Activated CD4-positive, alpha-beta T cell treated with anti-CD3 and anti-CD28 coated beads for 48 hours (primary cell): ENCODE measurements around the gene ARHGAP4.

Source experiments
- DNase-seq: peaks from one replicate; pipeline ENCODE4 v3.0.0-alpha.2; 2020

ARHGAP4 gene

DNA sequence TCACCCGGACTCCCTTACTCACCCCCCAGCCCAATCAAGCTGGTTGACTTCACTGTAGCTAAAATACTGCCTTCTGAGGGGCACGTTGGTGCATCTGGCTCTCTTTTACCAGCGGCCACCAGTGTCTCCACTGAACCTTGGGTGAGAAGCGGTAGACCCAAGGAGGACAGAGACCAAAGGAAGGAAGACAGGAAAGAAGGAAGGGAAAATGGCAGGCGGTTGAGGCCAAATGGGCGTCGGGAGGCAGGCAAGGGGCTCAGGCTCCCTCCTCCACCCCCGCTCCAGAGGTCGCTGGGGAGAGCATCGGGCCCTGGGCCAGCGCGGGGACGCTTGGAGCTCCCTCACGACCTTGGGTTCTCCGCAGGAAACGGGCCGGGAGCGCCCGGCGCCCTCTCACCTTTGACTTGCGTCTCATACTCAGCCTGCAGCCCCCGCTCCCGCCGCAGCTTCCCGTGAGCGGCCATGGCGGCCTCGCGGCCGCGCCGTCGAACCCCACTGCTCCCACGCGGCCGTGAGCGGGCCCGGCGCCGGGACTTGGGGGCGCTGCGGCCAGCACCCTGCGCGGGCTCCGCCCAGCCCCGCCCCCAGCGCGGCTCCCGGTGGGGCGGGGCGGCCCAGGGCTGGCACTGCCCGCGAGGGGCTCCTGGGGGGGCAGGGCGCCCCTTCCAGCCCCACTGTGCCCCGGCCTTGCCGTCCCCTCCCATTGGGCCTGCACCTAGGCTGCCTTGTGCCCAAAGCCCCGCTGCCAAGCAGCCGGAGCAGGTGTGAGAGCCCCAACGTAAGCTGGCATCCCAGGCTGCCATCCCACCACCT lies at the start of gene ARHGAP4:
Gene ARHGAP4 (minus strand): TSS at position 526 of the 813 bp plus-strand sequence. CDS start 62 bp downstream, at position 464.
- DNase-seq: peak; percentile 76

DNA sequence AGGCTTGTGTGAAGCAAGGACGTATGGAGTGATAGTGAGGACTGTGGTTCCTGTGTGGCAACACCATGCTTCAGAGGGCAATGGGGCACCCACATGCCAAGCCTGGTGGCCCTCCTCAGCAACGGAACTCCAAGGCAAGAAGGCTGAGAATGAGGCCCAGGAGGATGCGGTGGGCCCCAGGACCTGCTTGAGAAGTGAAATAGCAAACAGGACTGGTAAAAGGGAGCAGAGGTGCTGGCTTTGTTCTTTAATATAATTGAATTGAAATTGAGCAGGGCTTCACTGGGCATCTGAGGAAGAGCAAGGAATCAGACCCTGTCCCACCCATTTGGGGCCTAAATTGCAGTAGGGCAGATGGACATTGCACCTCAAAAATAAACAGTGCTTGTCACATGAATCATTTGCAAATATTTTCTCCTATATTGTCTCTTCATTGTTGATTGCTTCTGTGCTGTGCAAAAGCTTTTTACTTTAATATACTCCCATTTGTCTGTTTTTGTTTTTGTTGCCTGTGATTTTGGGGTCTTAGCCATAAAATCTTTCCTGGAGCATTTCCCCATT lies 48.7 kb upstream of the ARHGAP4 start:
- DNase-seq: no peak

DNA sequence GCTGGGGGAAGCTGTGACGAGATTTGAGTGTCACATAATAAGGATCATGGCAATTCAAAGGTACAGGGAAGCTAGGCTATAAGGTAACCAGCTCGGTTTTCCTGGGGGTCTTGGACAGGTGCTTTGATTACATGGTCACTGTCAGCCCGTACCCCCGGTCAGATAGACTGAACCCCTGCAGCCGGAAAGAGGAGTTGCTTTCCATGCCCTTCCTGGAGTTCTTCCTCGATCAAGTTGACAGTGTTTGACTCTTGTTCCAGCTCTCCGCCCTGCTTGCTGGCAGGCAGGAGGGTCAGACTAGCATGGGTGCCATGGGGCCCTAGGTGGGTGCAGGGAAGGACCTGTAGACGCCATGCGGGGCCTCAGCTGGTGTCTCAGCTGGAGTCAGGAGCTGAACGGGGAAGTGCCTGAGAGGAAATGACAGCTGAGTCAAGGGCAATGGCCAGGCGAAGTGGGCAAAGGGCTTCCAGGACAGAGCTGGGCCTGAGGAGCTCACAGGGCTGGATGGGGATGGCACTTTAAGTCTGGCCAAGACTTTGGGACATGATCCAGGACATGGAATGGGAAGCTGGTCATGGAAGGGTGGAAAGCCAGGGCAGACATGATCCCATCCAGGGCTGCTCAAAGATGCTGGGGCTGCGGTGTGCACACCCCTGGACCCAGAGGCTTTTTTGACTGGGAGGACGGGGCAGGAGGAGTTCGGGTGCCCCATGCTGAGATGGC lies 48.1 kb upstream of the ARHGAP4 start:
- DNase-seq: no peak

DNA sequence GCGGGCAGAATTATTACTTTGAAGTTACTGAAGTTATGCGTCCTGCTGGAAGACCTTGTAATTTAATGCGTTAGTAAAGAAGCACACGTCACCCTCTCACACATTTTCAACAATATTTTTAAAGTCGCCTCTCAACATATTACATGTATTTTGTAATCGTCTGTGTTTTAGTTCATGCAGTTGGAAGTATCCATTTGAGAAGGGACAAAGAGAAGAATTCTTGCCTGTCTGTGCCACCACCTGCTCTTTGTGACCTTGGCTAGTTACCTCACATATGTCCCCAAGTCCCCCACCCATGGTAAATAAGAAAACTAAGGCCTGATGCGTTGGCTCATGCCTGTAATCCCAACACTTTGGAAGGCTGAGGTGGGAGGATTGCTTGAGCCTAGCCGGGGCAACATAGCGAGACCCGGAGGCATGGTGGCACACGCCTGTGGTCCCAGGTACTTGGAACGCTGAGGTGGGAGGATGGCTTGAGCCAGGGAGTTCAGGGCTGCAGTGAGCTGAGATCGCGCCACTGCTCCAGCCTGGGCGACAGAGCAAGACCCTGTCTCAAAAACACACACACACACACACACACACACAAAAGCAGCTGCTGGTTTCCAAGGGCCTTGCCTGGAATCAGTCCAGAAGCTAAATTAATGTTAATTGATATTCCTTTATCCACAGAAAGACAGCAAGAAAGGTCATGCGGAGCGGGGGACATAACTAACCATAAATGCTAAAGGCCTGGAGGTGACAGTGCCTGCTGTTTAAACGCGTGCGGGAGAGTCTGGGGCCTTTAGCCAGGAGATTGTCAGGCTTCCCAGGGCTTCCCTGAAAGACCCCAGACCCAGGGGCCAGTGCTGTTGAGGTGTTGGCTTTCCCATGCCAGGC lies 47.3 kb upstream of the ARHGAP4 start:
- DNase-seq: no peak

DNA sequence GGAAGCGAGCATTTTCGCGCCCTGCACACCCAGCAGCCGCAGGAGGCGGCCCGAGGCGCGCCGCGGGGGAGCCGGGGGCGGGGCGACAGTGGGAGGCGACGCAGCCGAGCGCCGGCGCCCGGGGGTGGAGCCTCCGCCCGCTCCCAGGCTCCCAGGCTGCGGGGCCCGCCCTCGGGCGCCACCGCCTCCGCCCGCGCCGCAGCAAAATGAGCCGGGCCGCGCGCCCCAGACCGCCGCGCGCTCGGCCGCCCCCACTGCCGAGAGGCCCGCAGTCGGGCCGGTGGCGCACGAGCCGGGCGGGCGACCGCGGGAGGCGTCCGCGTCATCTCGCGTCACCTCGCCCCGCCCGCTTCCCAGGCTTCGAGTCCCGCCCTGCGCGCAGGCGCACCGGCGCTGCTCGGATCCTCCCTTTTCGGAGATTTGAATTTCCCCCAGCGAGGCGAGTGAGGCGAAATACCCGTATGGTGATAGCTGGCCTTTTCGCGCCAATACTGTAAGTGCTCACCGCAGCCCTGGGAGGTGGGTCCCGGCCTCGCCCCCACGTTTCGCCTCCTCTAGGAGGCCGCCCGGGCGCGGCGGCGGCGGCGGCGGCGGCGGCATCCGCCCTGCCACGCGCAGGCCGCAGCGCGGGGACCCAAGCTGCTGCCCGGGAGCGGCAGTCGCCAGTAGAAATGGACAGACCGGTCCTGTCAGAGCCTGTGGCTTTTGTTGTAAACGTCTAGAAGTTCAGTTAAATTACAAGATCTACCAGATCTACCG lies 46.5 kb upstream of the ARHGAP4 start, which contains the start of gene TMEM187:
Gene TMEM187 (plus strand): TSS at position 387 of the 759 bp plus-strand sequence. CDS start 9,309 bp downstream, outside the sequence.
- DNase-seq: peak; percentile 92

DNA sequence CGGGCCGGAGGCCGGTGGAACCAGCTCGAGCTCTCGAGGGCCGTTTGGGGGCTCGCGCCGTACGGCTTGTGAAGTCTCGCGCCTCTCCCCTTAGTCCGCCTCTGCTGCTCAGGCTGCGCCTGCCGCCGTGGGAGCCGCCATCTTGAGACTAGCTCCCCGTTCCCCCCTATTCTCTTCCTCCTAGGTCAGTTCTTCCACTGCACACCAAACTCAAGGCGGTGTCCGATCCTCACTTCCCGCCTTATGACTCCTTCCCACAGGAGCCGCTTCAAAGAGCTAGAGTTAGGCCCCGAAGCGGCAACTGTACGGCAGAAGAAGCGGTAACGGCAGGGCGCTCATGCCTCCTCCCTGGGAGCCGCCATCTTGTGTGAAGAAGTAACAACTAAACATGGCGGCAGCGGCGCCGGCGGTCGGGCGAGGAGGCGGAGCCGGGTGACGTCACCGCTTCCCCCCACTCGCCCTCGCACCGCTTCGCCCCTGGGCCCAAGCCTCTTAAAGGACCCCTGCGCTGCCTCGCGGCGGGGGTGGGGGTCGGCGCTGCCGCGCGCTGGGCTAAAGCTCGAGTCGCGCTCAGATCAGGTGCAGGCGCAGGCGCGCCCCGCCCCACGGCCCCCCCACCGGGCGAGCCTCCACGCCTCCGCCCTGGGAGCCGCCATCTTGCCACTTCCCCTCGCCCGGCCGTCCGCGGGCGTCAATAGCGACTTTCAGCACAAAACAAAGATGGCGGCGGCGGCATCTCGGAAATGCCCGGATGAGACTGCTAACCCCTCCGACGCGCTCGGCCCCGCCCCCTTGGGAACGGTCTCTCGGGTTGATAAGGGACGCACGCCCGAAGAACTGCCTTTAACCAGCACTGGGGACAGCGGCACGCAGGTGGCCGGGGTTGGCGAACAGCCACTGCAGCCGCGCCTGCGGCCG lies 45.6 kb upstream of the ARHGAP4 start, which contains the start of gene HCFC1:
Gene HCFC1 (minus strand): TSS at position 369 of the 918 bp plus-strand sequence. CDS start 978 bp downstream, outside the sequence.
- DNase-seq: peak; percentile 92

DNA sequence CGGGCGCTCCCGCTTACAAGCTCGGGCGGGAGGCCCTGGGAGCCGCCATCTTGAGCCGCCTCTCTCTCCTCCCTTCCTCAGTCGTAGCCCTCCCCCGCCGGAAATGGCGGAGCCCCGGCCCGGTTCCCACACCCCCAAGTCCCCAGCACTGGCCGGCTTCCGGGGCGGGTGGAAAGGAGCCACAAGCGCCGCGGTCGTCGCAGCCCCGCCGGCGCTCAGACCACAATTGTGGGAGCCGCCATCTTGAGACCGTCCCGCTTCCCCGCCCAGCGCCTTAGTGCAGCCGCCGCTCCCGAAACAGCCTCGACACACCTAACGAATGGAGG lies 45.0 kb upstream of the ARHGAP4 start:
- DNase-seq: peak; percentile 91

DNA sequence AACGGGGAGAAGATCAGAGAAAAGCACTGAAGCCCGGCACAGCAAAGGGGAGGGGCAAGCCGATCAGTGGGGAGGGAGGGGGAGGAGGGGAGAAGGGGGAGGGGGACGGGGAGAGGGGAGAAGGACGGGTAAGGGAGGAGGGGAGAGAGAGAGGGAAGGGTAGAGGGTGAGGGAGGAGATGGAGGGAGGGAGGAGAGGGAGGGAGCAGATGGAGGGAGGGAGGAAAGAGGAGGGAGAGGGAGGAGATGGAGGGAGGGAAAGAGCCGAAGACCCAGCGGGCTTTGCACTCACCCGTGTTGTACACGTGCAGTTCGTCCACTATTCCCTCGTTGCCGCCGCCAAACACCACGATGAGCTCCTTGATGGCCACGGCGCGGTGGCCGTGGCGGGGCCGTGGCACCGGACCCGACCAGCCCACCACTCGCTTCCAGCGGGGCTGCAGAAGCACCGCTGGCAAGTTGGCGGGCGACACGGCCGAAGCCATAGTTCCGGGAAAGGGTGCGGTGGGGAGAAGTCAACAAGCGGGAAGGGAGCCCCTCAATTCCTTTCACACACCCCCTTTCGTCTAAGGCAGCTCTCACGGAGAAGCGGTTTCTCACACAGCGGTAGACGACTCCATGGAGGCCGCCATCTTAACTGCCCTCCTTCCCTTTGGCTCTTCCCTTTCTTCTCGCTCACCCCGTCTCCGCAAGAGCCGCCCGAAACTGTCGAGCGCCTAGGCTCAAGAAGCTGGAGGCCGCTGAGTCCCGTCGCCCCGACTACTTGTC lies 44.5 kb upstream of the ARHGAP4 start:
- peak; percentile 43 for DNase-seq

DNA sequence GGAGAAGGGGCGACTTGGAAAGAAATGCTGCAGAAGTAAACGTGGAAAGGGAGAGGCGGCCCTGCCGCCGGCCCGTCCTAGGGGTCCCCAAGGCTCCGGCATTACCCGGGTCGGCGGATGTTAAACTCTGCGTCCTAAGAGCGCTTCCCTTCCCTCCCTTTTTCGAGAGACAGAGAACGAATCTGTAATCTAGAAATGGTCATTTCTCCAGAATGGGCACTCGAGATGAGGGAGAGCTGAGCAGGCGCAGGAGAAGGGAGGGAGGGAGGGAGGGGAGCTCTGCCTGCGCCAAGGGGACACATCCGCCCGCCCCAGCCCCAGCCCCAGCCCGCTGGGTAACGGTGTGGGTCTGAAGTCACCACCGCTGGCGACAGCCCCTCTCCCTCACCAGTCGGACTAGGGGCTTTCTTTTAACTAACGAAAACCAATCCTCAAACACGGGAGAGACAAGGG lies 43.9 kb upstream of the ARHGAP4 start:
- DNase-seq: no peak

DNA sequence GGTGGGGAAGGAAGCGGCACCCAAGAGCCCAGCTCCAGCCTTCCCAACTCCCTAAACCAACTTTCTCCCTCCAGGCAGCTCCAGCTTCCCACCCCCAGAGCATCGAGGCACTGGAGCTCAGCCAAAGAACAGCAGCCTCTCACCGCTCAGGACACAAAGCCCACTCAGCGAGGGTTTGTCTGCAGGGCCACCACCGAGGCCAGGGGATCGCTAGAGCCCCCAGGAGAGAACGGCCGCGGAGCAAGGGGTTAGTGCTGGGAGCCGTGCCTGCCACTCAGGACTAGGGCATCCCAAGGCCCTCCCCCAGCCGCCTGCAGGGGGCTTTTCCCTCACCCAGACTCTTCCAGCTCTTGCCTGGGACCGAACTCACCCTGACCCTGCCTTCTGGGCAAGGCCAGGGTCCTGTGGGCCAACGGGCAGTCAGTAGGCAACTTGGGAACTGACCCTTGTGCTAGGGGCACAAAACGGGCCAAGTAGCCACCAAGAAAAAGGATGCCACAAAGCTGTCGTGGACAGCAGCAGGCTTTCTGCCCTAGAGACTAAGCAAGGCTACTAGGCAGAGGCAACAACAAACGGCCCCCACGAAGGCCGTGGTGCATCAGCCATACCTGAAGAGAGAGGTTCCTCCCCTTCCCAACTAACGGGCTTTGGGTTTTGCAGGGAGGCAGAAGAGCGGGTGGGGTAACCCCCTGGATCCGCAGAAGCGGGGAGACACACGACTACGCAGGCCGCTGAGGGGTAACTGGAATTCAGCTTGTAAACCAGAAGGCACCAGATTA lies 43.2 kb upstream of the ARHGAP4 start:
- no peak for DNase-seq

DNA sequence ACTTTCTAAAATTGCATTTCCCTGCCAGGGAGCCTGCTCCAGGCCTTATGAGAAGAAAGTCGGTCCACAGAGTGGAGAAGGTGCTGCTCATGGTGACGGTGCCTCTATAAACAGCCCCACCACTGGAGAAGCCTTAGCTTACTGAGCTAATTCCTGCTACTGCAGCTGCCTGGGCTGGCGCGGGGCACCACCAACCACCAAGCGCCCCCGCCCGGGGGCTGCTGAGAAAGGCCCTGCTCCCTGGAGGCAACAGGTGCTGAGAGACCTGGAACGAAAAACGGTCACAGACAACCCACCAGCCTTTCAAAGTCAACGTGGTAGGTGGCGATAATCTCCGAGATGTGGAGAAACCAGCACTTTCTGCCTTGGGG lies 42.7 kb upstream of the ARHGAP4 start:
- peak; percentile 50 for DNase-seq

DNA sequence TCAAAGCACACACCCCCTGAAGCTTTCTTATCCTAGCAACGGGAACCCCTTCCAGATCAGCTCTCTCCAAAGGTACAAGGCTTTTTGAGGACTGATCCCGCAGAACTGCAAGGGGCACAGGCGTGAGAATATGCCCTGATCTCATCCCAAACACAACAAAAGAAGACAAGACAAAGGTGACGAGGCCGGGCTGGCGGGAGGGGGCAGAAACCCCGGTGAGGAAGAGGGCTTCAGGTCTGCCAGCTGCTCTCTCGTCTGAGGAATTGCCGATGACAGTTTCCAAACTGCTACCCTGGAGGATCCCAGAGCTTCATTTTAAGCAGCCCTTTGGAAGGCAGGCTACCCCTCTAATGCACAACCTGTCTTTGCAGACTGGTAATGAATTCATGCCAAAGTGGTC lies 42.2 kb upstream of the ARHGAP4 start:
- no peak for DNase-seq

DNA sequence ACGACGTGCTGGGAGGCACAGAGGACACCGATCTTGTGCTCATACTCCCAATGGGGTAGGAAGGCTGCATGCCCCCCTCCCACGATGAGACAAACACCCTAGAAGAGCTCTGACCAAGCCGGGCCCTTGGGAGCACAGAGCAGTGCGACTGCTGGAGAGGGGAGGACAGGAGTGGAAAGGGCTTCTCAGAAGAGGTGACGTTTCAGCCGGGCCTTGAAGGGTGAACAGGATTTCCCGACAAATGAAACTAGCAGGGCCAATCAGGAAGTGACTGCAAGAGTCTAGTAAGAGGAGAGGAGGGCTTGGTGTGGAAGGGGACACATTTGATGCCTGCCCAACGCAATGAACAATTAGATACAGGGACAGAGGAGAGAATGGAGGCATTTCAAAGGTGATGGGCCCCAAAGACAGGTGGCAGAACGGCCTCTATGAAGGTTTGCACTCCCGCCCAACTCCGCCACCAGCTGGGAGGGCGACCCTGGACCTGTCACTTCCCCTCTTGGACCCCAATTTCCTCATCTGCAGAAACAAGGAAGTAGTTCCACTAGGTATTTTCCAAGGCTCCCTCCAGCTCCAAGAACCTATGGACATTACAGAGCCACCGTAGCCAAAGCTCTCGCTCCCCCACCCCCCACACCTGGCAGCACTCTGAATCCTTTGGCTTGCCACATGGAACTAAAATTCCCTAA lies 41.6 kb upstream of the ARHGAP4 start:
- DNase-seq: peak; percentile 49

DNA sequence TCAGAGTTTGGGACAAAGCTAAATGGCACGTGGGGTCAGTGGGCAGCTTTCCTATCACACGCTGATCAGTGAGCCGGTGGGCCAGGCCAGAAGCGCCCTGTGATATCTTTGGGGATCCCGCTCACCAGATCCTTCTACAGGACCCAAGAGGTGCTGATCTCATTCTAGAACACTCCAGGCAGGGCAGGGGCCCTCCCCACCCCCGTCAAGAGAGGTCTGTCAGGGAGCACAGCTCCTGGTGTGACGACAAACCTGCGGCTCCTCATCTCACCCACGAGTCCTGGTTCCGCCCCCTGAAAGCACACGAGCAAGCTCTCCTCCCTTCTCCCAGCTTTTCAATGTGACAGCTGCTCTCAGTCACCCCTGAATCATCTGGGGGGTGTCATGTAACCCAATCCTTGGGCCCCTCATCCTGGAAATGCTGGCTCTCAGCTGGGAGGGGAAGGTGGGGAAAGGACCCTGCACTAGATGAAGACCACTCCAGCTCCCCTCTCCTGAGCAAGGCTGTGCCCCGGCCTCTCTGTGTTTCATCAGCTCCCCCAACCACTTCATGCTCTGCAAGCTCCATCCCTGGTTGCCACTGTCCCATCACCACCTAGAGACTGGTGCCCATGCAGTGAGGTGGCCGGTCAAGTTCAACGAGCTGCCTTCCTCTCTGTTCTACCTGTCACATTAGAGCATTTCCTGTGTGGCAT lies 40.9 kb upstream of the ARHGAP4 start:
- peak; percentile 69 for DNase-seq

DNA sequence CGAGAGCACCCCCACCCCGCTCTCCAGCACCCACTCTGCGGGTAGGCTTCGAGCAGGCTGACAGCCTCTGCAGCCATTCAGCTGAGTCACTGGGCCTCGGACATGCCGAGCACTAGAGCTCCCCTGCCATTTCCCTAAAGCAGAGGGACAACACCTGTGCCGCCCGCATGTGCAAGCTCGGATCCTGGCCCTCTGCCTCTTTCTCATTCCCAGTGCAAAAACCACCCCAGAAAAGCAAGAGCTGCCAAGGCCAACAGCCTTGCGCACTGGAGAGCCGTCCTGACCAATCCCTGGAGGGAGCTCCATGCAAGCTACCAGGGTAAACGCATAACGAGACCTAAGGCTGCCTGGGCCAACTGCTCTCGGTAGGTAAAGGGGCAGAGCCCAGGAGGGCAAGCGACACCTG lies 40.2 kb upstream of the ARHGAP4 start:
- no peak for DNase-seq

DNA sequence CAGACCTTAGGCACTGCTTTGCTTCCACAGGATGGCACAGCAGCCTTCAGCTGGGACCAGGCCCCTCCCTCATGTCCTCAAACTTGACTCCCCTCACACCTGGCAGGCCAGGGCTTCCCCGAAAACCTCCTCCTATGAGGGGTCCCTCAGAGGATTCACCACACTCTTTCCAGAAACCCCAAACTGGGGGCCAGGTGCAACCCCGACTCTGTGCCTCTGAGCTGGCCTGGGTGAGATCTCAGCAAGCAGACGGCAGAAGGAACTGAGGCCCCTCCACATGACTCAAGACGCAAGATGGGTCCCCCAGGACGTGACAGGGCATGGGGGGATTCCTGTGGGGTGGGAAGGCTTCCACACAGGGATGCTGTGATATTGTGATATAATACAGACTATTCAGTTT lies 39.3 kb upstream of the ARHGAP4 start:
- no peak for DNase-seq

DNA sequence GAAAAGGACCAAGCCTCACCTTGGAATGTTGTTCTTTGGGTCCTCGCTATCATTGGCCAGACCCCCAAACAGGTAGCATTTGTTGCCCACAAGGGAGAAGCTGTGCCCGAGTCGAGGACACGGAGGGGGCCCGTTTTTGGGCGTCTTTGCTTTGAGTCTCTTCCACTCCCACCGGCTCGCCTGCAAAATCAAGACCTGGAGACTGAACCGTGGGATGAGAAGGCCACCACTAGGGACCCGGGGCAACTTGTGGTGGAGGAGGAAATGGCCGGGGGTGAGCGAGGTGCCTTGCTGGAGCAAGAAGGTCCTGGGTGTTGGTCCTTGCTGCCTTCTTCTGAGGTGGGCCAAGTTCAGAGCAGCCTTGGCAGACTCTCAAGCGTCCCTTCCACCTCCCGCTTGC lies 38.0 kb upstream of the ARHGAP4 start:
- no peak for DNase-seq

DNA sequence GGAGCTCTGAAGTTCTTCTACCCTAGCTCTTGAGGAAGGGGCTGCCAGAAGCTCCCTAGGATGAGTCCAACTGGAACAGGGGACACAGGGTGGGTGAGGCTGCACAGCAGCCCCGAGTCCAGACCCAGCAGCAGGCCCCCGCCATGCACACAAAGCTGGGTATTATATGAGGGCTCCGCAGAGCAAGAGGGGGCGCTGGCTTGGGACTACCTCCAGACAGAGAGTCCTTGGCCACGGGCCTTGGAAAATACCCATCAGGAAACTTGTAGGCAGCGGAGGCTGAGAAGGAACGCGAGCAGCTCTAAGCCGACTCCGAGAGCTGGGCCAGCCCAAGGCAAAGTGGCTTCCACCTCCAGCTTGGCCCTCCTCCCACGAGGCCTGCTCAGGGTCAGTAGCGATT lies 37.5 kb upstream of the ARHGAP4 start:
- DNase-seq: no peak
